Measurements from ENCODE around the gene OR51D1.
A peak's percentile ranks its signal among the peaks of the same experiment; 100 is the strongest.

OR51D1 gene, protein sequence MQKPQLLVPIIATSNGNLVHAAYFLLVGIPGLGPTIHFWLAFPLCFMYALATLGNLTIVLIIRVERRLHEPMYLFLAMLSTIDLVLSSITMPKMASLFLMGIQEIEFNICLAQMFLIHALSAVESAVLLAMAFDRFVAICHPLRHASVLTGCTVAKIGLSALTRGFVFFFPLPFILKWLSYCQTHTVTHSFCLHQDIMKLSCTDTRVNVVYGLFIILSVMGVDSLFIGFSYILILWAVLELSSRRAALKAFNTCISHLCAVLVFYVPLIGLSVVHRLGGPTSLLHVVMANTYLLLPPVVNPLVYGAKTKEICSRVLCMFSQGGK

GRCh38 chr11:4636962-4637661 is at the start of gene OR51D1:
TSS of gene OR51D1 (plus strand) at chr11:4637477. CDS start at chr11:4639791, 2,314 bp downstream.
- no peak for DNase-seq

DNA sequence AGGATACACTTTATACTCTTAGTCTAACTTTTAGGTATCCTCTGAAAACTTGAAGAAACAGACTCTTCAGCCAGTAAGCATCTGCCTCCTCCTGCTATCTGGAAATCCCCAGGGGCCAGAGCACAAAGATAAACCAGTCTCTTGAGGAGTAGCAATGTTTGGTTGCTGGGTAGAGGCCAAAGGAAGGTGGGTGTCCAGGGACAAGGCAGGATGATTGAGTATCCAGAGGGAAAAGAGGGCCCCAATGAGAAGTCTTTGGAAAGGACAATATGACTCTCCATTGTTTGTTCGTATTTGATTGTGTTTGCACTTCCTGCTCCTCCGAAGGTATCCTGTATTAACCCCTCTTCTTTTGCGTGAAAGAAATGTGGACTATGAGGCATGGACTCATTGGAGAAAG is 48.3 kb upstream of the OR51D1 start:
- DNase-seq = no peak

- no peak for DNase-seq
Observed at GRCh38 chr11:4593739-4594138, 43.5 kb upstream of the OR51D1 start, which contains the start of gene OR52I1. TSS of gene OR52I1 (plus strand) at chr11:4594039. CDS start at chr11:4594039, 0 bp downstream.

- no peak for DNase-seq
Observed at GRCh38 chr11:4605057-4605456, 32.2 kb upstream of the OR51D1 start.

DNA sequence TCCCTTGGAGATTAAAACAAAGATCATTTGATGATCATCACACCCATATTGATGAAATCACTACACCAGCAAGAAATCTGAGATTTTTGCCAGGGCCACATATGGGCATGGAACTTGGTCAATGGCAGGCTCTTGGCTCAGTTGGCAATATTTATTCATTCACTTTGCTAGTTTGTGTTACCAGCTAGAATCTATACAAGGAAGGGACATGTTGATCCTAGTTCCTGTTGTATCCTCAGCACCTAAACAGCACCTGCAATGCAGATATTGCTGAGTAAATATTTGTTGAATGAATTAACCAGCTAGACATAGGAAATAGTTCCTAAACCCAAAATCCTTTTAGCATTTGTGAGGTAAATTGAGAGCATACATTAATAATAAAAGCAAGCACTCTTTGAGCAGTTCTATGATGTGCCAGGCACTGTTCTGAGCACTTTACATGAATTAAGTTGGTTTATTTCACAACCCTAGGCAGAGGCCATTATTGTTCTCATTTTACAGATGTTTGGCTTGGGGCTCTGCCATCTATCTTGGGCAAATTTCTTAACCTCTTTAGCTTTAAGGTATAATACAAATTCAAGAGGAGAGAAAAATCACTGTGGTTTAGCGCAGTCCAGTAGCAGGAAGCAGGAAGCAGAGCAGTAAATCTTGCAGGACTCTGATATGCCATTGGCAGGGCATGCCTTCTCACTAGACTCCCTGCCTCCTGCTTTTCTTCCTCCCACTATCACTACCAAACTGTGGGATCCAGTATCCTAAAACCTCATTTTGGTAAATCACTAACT is 30.9 kb upstream of the OR51D1 start:
- DNase-seq = no peak

GRCh38 chr11:4607096-4607495 is 30.2 kb upstream of the OR51D1 start:
- DNase-seq = no peak

GRCh38 chr11:4607781-4608666 is 29.3 kb upstream of the OR51D1 start, which contains the start of gene TRIM68:
TSS of gene TRIM68 (minus strand) at chr11:4608231. CDS start at chr11:4605504, 2,727 bp downstream.
- DNase-seq = peak; percentile 66

GRCh38 chr11:4610258-4610935 is 26.9 kb upstream of the OR51D1 start:
- DNase-seq = no peak

DNA sequence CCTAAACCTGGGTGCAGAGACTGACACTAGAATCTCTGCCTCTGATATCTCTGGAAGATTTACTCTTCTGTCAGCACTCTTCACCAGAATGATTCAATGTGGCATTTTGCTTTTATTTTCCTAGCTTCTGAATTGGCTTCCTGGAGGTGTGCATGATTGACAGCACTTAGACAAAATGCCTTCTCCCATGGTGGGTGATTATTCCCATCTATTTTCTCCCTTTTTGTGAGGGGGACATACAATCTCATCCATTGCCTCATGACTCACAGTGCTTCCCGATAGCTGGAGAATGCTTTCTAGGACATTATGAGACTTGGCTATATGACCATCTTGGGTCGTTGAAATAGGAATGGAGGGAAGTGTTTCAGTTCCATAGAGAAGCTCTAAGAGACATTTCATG is 25.3 kb upstream of the OR51D1 start:
- DNase-seq = no peak

- no peak for DNase-seq
Observed at GRCh38 chr11:4615856-4616444, 21.3 kb upstream of the OR51D1 start.

GRCh38 chr11:4619514-4619913 is 17.8 kb upstream of the OR51D1 start:
- no peak for DNase-seq

DNA sequence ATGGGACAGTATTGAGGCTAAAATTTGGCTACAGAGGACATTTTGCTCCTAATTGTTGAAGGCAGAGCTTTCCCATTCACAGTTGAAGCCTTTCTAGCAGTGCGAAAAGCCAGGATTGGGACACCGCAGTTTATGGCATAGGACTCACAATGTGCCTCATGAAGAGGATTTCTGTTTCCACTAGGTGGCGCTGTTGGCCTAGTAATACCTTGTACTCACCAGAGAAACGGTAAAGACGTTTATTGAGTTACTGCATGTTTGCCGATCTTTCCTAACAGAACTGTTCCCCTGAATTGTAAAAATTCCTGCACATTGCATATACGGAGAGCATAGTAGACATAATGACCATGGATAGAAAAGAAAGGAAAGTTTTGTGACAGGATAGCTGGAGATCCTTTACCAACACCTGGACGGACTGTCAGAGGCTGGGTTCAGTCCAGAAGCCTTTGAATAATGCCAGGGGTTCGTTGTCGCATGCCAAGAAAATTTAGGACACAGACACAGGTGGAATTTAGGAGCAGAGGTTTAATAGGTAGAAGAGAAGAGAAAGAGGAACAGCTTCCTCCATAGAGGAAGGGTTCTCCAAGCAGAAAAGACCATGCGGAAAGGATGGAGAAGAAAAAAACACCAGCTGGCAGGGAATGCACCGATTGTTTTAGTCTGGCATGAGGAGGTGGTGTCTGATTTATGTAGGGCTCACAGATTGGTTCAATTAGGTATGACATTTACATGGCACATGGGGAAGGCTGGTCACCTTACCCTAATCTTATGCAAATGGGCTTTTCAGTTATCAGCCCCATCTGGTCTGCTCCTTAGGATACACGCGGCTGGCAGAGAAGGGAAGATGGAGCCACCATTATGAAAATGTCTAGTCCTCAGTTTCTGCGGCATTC is 10.8 kb upstream of the OR51D1 start:
- peak; percentile 34 for DNase-seq

GRCh38 chr11:4636136-4636535 is 1.1 kb upstream of the OR51D1 start:
- DNase-seq = no peak

- DNase-seq = no peak
Observed at GRCh38 chr11:4637662-4638047, 378 bp downstream of the OR51D1 start.

DNA sequence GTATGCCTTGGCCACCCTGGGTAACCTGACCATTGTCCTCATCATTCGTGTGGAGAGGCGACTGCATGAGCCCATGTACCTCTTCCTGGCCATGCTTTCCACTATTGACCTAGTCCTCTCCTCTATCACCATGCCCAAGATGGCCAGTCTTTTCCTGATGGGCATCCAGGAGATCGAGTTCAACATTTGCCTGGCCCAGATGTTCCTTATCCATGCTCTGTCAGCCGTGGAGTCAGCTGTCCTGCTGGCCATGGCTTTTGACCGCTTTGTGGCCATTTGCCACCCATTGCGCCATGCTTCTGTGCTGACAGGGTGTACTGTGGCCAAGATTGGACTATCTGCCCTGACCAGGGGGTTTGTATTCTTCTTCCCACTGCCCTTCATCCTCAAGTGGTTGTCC is 2.7 kb downstream of the OR51D1 start:
- DNase-seq = no peak

DNA sequence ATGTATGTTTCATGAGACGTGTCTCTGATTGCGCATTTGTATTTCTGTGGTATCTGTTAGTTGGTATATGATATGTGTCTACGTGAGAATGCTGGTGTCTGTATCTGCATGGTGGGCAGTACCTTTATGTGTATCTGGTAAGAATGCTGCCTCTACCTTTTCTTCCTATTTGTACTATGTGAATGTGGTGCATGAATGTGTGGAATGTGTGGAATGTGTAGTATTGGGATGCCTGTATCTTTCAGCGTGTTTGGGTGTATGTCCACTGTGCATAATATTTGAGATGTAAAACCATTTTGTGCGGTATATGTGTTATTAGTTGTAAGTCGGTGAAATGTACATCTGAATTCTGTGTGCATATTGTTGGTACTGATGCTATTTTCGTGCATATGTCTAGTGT is 4.2 kb downstream of the OR51D1 start:
- DNase-seq = no peak

DNA sequence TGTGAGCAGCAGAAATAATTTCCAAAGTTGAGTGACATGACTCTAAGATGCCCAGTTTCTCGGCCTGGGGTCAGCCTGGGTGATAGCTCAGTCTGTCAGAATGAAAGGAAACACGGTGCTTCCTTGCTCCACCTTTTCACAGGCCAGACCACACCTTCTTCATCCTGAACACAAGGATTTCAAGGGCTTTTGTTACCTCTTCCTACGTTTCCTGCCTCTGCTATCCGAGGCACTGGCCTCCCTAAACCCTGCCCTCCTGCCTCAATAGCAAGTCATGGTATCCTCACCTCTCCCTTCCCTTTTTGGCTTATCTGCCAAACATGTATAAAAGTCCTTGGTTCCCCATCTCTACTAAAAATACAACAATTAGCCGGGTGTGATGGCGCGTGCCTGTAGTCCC is 4.8 kb downstream of the OR51D1 start:
- DNase-seq = no peak

DNA sequence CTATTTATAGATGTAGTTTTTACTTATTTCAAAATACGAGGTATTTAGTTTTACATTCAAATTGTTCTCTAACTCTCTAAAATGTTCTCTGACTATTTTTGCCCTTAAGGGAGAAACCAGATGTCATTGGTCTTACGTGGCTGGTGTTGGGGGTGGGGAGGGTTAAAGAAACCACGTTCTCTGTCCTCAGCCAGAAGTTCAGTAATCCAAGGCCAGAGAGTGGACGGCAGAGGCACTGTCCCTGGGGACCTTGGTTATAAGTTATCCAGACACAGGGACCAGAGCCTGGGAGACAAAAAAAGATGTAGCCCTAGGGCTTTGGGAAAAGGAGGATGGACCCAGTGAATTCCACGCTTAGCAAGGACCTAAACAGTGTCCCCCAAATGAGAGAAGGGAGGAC is 5.8 kb downstream of the OR51D1 start:
- DNase-seq = no peak

DNA sequence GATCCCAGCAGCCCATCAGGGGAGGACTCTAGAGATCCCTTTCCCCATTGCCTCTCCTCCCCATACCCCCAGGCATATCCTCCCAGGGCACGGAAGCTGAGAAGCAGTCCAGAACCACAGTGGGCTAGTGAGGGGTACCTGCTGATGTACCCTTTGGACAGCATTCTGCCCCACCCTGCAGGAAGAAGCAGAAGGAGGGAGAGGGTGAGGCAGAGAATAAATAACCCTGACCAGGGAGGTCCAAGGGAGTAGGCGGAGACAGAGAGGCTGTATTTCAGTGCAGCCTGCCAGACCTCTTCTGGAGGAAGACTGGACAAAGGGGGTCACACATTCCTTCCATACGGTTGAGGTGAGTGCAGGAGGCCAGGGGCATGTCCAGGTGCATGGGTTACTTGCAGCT is 6.4 kb downstream of the OR51D1 start, which contains the start of gene OR51E1:
TSS of gene OR51E1 (plus strand) at position 301 of the 400 bp plus-strand sequence. CDS start 8,545 bp downstream, outside the sequence.
- no peak for DNase-seq

DNA sequence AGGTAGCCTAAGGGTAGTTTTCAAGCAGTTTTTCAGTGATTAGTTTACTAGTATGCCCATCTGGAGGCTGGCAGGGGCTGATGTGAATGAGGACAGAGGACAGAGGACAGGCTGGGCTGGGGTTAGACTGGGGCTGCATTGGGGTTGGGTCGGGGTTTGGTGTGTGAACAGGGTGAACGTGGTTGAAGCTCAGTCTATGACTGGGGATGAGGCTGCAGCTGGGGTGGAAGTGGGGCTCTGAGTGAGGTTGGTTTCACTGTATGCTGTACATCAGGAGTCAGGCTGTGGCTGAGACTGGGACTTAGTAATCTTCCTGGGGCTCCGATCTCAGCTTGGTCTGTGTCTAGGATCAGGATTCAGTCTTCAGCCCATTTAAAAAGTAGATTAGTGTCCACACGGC is 7.0 kb downstream of the OR51D1 start:
- no peak for DNase-seq
